Stimulated activated CD4-positive, alpha-beta T cell treated with anti-CD3 and anti-CD28 coated beads, Interleukin-4, amount 100 ng/mL, for 4 hours (primary cell): Measurements from ENCODE around the gene CACNA1D.

Experiments used
- DNase-seq, 2 experiments: peaks; one replicate each; pipeline ENCODE4 v3.0.0-alpha.2; 2020

Gene CACNA1D

DNA sequence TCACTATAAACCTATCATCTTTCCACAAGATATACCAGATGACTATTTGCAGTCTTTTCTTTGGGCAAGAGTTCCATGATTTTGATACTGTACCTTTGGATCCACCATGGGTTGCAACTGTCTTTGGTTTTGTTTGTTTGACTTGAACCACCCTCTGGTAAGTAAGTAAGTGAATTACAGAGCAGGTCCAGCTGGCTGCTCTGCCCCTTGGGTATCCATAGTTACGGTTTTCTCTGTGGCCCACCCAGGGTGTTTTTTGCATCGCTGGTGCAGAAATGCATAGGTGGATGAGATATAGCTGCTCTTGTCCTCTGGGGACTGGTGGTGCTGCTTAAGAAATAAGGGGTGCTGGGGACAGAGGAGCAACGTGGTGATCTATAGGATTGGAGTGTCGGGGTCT, 318.0 kb downstream of the CACNA1D start:
- no peak for DNase-seq

DNA sequence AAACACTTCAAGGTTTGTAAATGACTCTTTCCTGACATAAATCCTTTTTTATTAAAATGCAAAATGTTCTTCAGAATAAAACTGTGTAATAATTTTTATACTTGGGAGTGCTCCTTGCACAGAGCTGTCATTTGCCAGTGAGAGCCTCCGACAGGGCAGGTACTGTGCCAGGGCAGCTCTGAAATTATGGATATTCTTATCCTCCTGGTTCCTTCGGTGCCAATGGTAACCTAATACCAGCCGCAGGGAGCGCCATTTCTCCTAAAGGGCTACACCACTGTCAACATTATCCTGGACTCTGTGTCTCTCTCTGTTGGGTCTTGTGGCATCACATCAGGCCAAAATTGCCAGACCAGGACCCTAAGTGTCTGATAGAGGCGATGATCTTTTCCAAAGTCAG, 318.8 kb downstream of the CACNA1D start:
- no peak for DNase-seq

DNA sequence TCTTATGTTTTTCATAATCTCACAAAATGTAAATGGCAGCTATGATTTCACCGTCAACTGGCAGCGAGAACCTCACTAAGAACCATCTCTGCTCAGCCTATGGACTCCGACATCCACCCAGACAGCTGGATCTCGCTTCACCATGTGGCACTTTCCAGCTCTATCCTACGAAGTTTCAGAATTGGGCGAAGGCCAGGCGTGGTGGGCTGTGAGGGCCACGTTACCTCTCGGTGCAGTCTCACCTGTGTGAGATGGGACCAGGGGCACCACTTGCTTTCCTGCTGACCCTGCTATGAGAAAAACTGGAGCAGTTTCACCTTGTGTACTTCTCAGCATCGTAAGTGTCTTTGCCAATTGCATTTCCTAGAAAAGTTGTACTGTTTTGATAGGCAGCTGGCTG, 319.5 kb downstream of the CACNA1D start:
- no peak for DNase-seq

DNA sequence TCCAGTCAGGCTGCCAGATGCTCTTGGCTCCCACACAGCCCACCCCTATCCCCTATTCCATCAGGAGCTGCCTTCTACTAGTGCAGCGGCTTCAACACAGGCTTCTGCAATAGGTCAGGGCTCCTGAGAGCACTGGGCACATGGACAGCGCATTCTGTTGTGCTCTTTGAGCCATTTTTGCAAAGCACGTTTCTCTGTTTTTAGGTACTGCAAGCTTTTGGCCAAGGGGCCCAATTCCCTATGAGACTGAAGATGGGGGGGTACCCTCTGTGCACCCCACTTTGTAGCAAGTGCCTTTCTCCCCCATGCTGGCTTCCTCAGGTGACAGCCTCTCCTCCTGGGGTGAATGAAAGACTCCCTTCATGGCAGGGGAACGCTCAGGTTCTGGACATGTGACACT, 320.7 kb downstream of the CACNA1D start:
- no peak for DNase-seq

DNA sequence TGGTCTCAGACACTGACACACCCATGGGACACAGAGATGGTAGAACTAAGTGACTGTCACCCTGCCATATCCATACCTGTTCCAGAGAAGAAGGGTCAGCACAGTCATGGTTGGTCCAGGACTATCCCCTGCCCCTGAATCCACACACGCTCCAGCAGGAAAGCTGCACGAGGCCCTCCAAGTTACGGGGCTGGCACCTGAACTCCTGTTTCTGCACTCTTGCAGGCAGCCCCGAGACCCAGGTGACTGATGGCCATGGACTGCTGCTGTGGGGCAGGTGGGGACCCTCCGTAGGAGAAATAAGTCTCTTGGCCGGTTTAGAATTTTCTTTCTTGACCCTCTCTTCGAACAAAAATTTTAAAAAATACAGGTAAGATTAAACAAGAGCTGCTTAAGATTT, 321.2 kb downstream of the CACNA1D start:
- no peak for DNase-seq

DNA sequence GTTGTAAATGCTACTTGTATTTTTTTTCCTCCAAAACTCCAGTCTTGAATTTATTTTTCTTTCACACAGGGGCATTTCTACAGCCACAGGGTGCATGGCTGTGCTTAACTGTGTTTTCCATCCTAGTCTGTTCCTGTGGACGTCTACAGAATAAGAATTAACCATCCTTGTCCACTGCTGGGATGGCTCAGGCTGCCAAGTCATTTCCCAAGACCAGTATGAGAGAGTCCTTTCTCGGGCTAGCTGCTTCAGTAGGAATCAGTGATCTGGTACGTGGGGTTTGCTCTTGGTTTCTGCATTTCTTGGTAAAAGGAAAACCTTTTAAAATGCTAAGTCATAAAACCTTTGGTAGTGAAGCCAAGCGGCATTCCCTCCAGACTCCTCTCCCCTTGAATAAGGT, 322.0 kb downstream of the CACNA1D start:
- no peak for DNase-seq

DNA sequence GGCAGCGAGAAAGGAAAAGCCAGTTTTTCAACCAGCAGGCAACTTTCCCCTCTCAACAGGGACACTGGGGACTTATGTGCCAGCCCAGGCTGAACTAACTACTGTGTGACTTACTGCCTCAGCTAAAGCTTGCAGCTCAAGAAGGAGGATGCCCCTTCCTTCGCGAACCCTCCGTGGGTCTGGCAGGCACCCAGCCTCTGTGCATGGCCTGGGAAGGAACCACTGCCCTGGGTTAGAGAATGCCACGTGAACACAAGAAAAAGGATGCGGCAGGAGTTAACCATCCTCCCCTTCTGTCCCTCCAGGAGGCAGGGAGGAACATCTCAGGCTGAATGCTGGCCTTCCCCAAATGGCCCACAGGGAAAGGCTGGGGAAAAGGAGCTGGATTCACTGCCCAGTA, 322.8 kb downstream of the CACNA1D start:
- DNase-seq, result no peak

DNA sequence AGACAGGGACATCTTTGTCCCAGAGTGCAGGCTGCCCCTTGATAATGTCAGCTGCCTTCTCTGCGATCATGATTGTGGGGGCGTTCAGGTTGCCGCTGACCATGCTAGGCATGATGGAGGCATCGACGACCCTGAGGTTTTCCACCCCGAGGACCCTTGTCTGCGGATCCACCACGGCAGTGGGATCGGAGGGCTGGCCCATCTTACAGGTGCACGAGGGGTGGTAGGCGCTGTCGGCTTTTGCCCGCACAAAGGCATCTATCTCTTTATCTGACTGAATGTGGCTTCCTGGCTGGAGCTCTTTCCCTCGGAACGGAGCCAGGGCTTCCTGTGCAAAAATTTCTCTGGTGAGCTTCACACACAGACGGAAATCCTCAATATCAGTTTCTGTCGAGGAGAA, 323.4 kb downstream of the CACNA1D start:
- DNase-seq, result no peak

DNA sequence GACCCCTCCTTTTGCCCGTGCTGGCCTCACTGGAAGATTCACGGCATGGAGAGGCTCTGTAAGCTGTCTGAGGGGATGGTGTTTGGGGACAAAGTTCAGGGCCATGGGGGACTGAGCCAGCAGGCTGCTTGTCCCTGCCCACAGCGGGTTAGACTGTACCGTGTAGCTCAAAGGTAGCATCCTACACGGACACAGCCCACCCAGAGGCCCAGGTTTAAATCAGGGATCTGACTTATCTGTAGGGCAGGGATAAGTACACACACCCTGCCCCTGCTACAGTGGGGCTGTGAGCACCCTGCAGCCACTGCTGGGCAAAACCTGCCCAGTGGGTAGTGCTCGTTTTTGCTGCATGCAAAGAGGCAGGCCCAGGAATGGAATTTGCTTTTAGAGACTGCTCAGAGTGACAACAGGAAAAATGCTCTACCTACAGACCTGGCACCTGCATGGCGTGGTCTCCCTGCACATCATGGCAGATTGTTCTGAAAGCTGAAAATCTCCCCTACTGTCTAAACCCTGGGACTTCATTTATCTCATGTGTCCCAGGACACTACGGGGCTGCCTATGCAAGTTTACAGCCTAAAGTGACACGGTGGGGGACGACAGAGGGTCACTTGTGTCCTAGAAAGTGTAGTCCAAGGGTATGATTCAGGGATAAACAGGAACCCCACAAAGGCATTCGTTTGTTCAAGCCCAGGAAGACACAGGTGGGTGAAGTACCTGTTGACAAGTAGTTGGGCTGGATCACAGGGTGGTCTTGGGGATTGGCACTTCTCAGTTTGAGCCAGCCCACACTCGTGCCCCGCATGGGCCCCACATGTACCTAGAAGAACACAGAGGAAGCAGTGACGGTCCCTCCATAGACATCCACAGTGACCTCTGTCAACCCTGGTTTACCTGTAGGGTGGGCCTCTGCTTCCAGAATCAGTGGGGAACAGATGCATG, 324.1 kb downstream of the CACNA1D start:
- DNase-seq, result no peak

DNA sequence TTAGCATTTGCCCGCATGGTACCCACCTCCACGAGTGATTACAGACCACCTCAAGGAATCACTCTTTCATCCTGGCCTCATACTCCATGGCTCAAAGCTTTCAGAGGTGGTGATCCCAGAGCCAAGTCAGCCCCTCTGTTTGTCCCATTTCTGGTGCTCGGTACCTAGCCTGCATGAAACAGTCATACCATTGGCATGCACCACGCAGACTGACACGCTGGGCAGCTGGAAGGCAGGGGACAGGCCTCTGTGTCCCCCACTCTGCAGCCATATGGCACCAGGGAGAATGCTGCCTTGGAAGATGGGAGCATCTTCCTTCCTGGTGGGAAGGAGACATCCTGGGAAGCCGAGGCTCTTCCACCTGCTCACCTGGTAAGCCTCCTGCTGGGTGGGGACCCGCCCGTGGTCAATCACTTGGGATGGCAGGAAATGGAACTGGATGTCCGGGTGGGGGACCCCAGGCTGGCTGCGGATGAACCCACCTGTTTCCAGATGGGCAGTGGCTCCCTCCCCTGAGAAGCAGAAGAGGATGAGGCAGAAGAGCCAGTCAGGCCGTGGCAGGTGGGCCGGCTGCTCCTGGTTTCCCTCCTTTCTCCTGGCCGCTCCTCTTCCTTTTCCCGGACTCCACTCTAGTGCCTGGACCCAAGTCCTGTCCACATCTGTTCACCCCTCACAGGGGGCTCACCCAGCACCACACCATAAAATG, 324.9 kb downstream of the CACNA1D start:
- DNase-seq, result no peak

DNA sequence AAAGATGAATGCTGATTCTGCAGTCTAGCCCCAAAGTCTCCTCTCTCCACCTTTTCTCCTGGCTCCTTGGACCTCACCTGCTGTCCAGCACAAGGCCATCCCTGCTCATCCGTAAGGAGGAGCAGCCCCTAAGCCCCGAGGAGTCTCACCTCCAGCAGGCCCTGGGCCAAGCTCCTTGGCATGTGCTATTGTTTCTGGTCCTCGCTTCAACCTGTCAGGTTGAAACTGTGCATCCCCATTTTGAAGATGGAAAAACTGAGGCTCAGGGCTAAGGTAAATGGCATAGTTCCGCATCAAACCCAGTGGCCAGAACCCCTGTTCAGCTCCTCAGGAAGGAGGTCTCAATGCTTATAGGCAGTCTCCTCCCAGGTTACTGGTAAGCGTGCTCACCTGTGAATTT, 325.7 kb downstream of the CACNA1D start:
- DNase-seq, result no peak

DNA sequence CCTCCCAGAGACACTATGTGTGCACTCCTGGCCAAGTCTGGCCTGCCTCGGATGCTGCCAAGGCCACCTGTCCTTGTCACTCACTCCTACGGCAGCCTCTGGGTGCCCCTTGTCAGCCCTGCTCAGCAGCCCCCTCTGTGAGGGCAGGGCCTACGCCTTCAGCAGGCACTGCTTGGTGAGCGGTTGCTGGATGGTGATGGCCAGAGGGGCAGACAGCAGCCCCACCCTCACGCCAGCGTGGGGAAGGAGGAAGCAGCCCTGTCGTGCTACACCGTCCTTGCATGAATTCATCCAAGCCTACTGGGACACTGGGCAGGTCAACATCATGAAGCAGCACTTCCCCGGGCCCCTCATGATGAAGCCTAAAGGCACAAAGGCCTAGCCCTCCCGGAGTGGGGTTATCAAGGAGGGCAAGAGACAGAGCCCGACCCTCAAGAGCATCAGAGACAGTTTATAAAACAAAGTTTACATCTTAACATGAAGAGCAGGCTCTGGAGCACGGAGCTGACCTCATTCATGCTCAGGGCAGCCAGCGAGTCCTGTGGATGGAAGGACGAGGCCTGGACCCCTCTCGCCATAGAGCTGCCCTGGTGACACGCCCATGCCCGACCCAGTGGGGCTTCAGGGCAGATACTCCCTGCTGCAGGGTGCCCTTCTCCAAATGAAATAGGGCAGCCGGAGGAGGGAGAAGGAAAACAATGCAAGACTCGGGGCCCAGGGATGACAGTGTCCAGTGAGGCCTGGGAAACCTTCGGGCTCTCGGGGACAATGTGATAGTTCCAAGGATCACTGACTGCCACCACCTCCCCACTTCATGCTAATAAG, 326.6 kb downstream of the CACNA1D start:
- DNase-seq, result no peak

DNA sequence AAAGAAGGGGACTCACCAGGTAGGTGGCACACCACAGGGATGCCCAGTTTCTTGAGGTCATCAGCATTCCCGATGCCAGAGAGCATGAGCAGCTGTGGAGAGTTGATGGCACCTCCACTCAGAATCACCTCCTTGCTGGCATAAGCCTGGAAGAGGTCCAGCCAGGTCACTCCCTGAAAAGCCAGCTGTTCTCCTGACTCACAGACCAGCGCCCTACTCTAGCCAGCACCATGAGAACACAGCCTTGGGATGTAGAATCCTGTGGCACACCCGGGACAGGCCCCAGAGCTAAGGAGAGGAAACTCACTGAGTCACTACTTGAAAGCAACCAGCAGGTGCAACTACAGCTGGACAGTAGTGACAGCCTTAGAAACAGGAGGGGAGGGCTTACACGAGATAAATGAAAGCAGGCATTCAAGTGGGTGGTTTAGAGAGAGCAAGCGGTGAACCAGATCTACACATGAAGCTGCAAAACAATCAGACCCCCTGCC, 327.3 kb downstream of the CACNA1D start:
- DNase-seq, result no peak

DNA sequence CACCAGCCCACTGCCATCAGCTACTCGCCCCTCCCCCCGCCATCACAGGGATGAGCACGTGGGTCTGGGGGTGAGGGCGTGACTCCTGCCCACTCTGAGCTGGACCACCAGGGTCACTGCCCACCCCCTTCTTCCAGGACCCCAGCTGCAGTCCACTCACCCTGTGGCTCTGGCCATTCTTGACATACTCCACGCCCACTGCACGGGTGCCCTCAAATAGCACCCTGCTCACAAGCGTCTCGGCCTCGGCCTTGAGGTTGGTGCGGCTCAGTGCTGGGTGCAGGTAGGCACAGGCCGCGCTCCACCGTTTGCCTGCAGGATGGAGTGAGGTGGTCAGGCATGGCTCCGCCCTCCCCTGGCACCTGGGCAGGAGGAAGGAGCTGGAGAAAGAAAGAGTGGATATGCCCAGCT, 327.9 kb downstream of the CACNA1D start:
- no peak for DNase-seq

DNA sequence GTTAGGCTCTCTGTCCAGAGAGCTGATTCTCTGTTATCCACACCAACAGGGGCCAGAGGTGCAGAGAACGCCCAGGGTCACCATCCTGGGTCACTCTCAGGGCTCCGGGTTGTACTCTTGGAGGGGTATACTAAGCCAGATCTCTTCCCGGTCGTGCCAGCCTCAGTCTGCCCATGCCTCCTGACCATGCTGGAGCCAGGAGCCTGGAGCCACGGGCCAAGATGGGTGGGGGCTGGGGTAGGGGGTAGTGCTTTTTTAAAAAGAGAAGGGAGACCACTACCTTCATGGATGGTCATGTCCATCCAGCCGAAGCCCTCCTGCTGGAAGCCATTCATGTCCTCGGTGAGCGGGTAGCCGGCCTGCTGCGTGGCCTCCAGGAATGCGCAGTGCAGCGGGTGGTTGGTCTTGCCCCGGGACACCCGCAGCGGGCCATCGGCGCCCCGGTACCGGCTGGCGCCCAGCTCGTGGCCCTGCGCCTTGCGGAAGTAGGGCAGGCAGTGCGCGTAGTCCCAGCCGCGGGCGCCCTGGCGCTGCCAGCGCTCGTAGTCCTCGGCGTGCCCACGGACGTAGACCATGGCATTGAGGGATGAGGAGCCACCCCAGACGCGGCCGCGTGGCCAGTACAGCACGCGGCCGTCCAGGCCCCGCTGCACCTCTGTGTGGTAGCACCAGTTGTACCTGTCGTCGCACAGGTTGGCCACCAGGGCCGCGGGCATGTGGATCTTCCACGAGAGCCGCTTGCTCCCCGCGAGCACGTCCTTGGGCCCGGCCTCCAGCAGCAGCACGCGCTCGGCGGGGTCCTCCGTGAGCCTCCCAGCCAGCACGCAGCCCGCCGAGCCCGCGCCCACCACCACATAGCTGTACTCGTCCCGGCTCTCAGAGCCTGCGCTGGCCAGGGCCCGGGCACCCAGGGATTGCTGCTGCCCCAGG, 328.9 kb downstream of the CACNA1D start:
- no peak for DNase-seq

DNA sequence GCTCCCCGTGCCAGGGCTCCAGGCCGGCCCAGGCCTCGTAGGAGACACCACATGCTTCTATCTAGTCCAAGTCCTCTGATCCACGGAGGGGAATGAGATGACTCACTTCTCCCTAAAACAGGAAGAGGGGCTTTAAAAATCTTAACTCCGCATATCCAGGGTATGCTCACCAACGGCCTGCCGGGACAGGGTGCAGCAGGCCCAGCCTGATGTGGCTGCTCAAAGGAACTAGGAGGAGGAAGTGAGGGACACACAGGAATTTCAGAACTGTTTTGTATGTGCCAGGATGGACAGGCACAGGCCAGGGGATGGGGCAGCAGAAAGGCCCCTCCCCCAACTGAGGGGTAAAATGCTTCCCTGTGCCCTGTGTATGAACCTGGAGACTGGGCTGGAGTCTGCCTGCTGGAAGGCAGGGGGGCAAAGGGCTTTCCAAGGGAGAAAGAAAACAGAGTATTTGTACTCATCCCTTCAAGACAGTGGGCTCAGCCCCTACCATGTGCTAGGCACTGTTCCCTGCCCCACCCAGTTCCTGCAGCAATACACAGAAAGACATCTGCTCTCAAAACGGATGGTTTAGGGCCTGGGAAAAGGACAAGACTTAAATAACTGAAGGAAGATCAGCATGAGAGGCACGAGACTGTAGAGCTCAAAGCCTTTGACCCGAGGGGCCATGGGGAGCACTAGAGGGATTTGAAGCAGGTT, 329.7 kb downstream of the CACNA1D start:
- no peak for DNase-seq

DNA sequence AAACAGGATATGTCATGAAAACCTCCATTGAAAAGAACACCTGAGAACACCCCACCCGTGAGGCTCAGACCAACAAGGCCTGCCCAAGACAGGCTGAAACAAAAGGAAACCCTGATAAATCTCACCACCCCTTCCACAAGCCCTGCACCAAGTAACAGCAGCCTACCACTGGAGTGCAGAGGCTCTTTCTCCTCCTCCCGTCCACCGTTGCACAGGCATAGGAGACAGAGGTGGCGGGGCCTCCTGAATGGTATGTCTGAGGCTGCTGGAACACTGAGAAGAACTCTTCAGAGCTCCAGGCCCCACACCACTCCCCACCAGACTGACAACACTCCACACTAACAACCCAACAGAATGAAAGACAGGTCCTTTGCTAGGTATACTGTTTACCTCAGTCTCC, 330.4 kb downstream of the CACNA1D start:
- no peak for DNase-seq

DNA sequence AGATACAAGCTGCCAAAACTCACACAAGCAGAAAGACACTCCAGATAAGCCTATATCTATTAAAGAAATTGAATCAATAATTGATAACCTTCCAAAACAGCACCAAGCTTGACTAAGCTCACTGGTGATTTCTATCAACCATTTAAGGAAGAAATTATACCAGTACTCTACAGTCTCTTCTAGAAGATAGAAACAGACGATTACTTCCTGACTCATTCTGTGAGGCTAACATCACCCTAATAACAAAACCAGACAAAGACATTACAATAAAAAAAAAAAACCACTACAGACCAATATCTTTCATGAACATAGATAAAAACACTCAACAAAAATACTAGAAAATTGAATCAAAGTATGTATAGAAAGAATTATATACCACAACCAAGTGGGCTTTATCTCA, 331.6 kb downstream of the CACNA1D start:
- DNase-seq, result no peak

DNA sequence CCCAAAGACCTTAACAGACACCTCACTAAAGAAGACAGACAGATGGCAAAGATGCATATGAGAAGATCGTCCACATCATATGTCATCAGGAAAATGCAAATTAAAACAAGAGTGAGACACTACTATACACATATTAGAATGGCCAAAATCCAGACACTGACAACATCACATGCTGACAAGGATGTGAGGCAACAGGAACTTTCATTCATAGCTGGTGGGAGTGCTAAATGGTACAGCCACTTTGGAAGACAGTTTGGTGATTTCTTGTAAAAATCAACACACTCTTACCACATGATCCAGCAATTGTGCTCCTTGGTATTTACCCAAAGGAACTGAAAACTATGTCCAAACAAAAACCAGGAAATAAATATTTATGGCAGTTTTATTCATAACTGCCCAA, 334.2 kb downstream of the CACNA1D start:
- no peak for DNase-seq

DNA sequence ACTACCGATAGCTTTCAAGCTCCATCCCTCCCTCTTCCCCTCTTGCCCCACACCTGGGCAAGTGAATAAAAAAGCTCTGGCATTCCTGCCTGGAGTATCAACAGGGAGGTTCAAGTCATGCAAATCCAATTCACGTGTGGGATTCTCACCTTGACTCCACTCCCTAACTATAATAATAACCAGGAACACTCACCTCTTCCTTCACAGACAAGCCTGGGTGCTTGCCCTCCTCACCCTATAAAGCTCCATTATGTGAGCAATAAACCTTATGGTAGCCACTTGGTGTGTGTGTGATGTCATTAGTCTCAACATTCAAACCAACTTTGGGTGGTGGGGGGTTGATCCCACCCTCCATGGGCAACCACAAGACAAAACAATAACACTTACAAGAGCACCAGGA, 335.2 kb downstream of the CACNA1D start:
- no peak for DNase-seq

DNA sequence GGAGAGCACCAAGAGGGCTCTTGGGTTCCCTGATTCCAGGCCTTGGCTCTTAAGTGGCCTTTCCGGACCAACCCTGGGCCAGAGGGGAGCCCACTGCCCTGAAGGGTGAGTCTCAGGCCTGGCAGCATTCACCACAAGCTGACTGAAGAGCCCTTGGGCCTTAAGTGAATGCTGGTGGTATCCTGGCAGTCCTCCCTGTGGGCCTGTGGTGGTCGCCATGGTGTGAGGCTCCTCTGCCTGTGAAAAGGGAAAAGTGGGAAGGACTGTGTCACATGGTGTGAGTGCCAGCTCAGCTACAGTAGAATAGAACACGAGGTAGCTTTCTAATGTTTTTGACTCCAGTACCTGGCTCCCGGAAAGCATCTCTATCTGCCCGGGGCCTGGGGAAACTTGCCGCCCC, 336.5 kb downstream of the CACNA1D start:
- DNase-seq, result no peak
